GM23338 (cell line): Measurements from ENCODE around the gene MPV17. TPM values are rescaled to one million over a fixed set of nuclear protein-coding genes. Genes with fewer than 3 reads are reported as not detected.

Source experiments
- ATAC-seq: fragments of 200-7000 bp; cut with Tn5 transposase; 3 replicates; pipeline ENCODE4 v1.9.1; 2020
- DNase-seq: peaks from one replicate; pipeline ENCODE4 v3.0.0-alpha.2; 2015; ENCODE audit warnings: low spot score
- H2AFZ ChIP-seq: fragments of 200-600 bp; sonication (generic); 2 replicates; pipeline ENCODE4 v1.8.0; 2016; ENCODE audit warnings: antibody characterized with exemption, mild to moderate bottlenecking, moderate library complexity
- H3F3A ChIP-seq: fragments of 200-600 bp; sonication (generic); replicated peaks from 2 replicates; pipeline ENCODE4 v1.8.0; 2017; ENCODE audit warnings: antibody characterized with exemption, mixed run types, low read depth
- H3K27ac ChIP-seq: fragments of 200-600 bp; sonication (generic); 2 replicates; pipeline ENCODE4 v1.6.1; 2016; ENCODE audit warnings: low read depth
- H3K27me3 ChIP-seq: fragments of 200-600 bp; sonication (generic); 2 replicates; pipeline ENCODE4 v1.8.0; 2016; ENCODE audit warnings: mild to moderate bottlenecking, mixed run types, moderate library complexity; ENCODE audit not compliant: insufficient read depth
- H3K36me3 ChIP-seq: fragments of 200-600 bp; sonication (generic); 2 replicates; pipeline ENCODE4 v1.8.0; 2016; ENCODE audit warnings: mild to moderate bottlenecking; ENCODE audit not compliant: insufficient read depth
- H3K4me1 ChIP-seq: fragments of 200-600 bp; sonication (generic); 2 replicates; pipeline ENCODE4 v1.8.0; 2016; ENCODE audit warnings: mild to moderate bottlenecking, moderate library complexity; ENCODE audit not compliant: insufficient read depth
- H3K4me2 ChIP-seq: fragments of 200-600 bp; sonication (generic); 2 replicates; pipeline ENCODE4 v1.7.1; 2017; ENCODE audit warnings: mixed run types
- H3K4me3 ChIP-seq: fragments of 200-600 bp; sonication (generic); 2 replicates; pipeline ENCODE4 v1.6.1; 2016; ENCODE audit warnings: mixed run types
- H3K79me2 ChIP-seq: fragments of 200-600 bp; sonication (generic); replicated peaks from 2 replicates; pipeline ENCODE4 v1.8.0; 2017; ENCODE audit warnings: mild to moderate bottlenecking; ENCODE audit not compliant: insufficient read depth
- H3K9me2 ChIP-seq: fragments of 200-600 bp; sonication (generic); 2 replicates; pipeline ENCODE4 v1.8.0; 2017; ENCODE audit not compliant: insufficient read depth
- H4K20me1 ChIP-seq: fragments of 200-600 bp; sonication (generic); replicated peaks from 2 replicates; pipeline ENCODE4 v1.8.0; 2017; ENCODE audit warnings: mild to moderate bottlenecking; ENCODE audit not compliant: insufficient read depth
- H3K27ac Mint-ChIP-seq: 2 replicates; pipeline ENCODE4 v1.8.0; 2020; ENCODE audit warnings: inconsistent platforms, mild to moderate bottlenecking, moderate library complexity, mixed read lengths
- H3K27me3 Mint-ChIP-seq: 3 replicates; pipeline ENCODE4 v1.8.0; 2022; ENCODE audit warnings: low read depth, mild to moderate bottlenecking, moderate library complexity, mixed read lengths, inconsistent platforms; ENCODE audit not compliant: insufficient read depth, poor library complexity
- H3K36me3 Mint-ChIP-seq: 3 replicates; pipeline ENCODE4 v1.8.0; 2021; ENCODE audit warnings: low read depth, mild to moderate bottlenecking, inconsistent platforms, moderate library complexity, mixed read lengths
- H3K4me1 Mint-ChIP-seq: 3 replicates; pipeline ENCODE4 v1.8.0; 2020; ENCODE audit warnings: mild to moderate bottlenecking, inconsistent platforms, mixed read lengths
- H3K4me3 Mint-ChIP-seq: 3 replicates; pipeline ENCODE4 v1.8.0; 2021; ENCODE audit warnings: moderate library complexity, mild to moderate bottlenecking, inconsistent platforms, mixed read lengths
- H3K9me3 Mint-ChIP-seq: 3 replicates; pipeline ENCODE4 v1.8.0; 2020; ENCODE audit warnings: moderate library complexity, mild to moderate bottlenecking, inconsistent platforms, mixed read lengths
- EZH2 ChIP-seq: fragments of 200-600 bp; sonication (generic); IDR thresholded peaks from one replicate; pipeline ENCODE4 v1.8.0; 2017; ENCODE audit warnings: antibody characterized with exemption, mild to moderate bottlenecking, low read depth; ENCODE audit not compliant: unreplicated experiment
- EZH2phosphoT487 ChIP-seq: fragments of 200-600 bp; sonication (generic); IDR thresholded peaks from one replicate; pipeline ENCODE4 v1.8.1; 2018; ENCODE audit warnings: antibody characterized with exemption; ENCODE audit not compliant: unreplicated experiment
- JUNB ChIP-seq: IDR thresholded peaks from one replicate; pipeline ENCODE4 v1.6.1; 2016; ENCODE audit warnings: antibody characterized with exemption; ENCODE audit not compliant: unreplicated experiment
- polyA plus RNA-seq: library from polyadenylated mRNA; unstranded; fragments of >200 nt; fragmentation: Nextera tagmentation; extraction: Ambion mirVana; gene quantifications from 2 replicates; pipeline ENCODE4 v1.2.1, GENCODE V29; 2016
- total RNA-seq: library from RNA; depleted of rRNA; stranded (reverse); fragments of >200 nt; shearing (Covaris generic); gene quantifications from 2 replicates; pipeline ENCODE4 v1.2.3, GENCODE V29; 2014
- TF ChIP-seq, protein P1 (sequence below): IDR thresholded peaks from one replicate; pipeline ENCODE4 v1.6.1; 2018; ENCODE audit warnings: antibody characterized with exemption; ENCODE audit not compliant: unreplicated experiment

The MPV17 gene
- total and polyA plus RNA-seq, 2 experiments from 2014 or later: 52.5 to 94.2 TPM

DNA sequence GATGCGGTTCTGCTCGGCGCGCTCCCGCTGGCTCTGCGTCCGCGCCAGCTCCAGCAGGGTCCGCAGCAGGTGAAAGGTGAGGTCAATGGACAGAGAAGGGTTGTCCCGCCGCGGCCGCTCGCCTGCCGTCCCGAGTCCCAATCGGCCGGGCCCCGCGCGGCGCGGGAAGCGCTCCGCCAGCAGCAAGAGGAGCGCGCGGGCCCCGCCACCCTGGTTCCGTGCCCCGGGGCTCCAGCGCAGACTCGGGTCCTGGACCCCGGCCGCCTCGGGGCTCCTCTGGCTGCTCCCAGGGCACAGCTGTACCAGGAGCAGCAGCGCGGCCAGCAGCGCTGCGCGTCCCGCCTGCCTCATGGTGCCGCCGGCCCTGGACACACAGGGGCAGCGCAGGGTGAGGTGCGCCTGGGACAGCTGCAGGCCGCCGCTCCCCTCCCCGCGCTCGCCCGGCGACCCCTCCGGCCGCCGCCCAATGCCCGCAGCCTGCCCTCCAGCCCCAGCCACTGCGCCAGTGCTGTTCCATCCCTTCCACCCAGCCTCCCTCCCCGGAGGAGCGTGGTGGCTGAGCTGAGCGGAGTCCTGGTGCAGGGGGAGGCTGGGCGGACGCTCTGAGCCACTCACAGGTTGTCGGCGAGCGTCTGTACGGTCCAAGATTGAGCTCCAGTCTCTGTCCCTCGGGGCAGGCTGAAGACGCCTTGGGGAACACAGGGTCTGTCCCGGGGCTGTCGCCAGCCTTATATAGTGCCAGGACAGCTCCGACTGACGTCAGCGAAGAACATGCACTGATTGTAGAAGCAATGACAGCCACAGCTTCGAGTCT, 15.1 kb downstream of the MPV17 start:
- ATAC-seq: peak; percentile 51

GRCh38 chr2:27307287-27307544, 15.7 kb downstream of the MPV17 start:
- Histone ChIP-seq H3K36me3 (no peaks in the 10 kb centered on the region), H3K4me2 (peak overlapping the region; percentile 84), H3F3A (peaks cover 10% of the 10 kb centered on the region; the same call in 1 of the 2 replicates), H3K27ac (no peak overlapping the region), H3K4me1 (peaks cover 9% of the 10 kb centered on the region), H2AFZ (peak overlapping the region; percentile 94; the same call in 1 of the 2 replicates), H3K79me2 (no peaks in the 10 kb centered on the region), H3K4me3 (peak overlapping the region; percentile 55), H3K27me3 (peaks cover 57% of the 10 kb centered on the region), H4K20me1 (peaks cover 4% of the 10 kb centered on the region; the same call in 1 of the 2 replicates), H3K9me2 (no peaks in the 10 kb centered on the region)
- Mint-ChIP-seq H3K27ac (no peak overlapping the region), H3K36me3 (peaks cover 5% of the 10 kb centered on the region; the same call in 1 of the 3 replicates), H3K27me3 (peaks cover 54% of the 10 kb centered on the region), H3K9me3 (no peaks in the 10 kb centered on the region), H3K4me1 (peaks cover 6% of the 10 kb centered on the region), H3K4me3 (peak overlapping the region; percentile 60)
- DNase-seq (no peak), ATAC-seq (no peak)
- TF ChIP-seq, protein P1, sequence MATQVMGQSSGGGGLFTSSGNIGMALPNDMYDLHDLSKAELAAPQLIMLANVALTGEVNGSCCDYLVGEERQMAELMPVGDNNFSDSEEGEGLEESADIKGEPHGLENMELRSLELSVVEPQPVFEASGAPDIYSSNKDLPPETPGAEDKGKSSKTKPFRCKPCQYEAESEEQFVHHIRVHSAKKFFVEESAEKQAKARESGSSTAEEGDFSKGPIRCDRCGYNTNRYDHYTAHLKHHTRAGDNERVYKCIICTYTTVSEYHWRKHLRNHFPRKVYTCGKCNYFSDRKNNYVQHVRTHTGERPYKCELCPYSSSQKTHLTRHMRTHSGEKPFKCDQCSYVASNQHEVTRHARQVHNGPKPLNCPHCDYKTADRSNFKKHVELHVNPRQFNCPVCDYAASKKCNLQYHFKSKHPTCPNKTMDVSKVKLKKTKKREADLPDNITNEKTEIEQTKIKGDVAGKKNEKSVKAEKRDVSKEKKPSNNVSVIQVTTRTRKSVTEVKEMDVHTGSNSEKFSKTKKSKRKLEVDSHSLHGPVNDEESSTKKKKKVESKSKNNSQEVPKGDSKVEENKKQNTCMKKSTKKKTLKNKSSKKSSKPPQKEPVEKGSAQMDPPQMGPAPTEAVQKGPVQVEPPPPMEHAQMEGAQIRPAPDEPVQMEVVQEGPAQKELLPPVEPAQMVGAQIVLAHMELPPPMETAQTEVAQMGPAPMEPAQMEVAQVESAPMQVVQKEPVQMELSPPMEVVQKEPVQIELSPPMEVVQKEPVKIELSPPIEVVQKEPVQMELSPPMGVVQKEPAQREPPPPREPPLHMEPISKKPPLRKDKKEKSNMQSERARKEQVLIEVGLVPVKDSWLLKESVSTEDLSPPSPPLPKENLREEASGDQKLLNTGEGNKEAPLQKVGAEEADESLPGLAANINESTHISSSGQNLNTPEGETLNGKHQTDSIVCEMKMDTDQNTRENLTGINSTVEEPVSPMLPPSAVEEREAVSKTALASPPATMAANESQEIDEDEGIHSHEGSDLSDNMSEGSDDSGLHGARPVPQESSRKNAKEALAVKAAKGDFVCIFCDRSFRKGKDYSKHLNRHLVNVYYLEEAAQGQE: no peak
- no peak for TF ChIP-seq JUNB

More for the DNA sequence above, 15.1 kb downstream of the MPV17 start:
- peaks cover 5% of the 10 kb centered on the region; the same call in 1 of the 3 replicates for H3K36me3 Mint-ChIP-seq
- Histone ChIP-seq H3K9me2 (no peaks in the 10 kb centered on the region), H3K27me3 (peaks cover 57% of the 10 kb centered on the region), H2AFZ (peak overlapping the region; percentile 94; the same call in 1 of the 2 replicates), H3F3A (peaks cover 8% of the 10 kb centered on the region; the same call in 1 of the 2 replicates), H3K4me2 (peak overlapping the region; percentile 84), H3K79me2 (no peaks in the 10 kb centered on the region), H3K27ac (no peak overlapping the region), H3K36me3 (no peaks in the 10 kb centered on the region), H3K4me3 (peak overlapping the region; percentile 55), H3K4me1 (peaks cover 9% of the 10 kb centered on the region), H4K20me1 (peaks cover 4% of the 10 kb centered on the region; the same call in 1 of the 2 replicates)
- no peaks in the 10 kb centered on the region for H3K9me3 Mint-ChIP-seq
- H3K27ac Mint-ChIP-seq: no peak overlapping the region
- H3K27me3 Mint-ChIP-seq: peaks cover 54% of the 10 kb centered on the region
- H3K4me3 Mint-ChIP-seq: peak overlapping the region; percentile 60
- peak; percentile 56 for DNase-seq
- TF ChIP-seq EZH2 (peak; percentile 47), EZH2phosphoT487 (no peak)
- H3K4me1 Mint-ChIP-seq: peaks cover 5% of the 10 kb centered on the region
